Muscle of leg (tissue), 16 donors: ENCODE results near the gene STIP1. TPM values are rescaled to one million over a fixed set of nuclear protein-coding genes. Genes with fewer than 3 reads are reported as not detected.

Source experiments
- DNase-seq: peaks from one replicate; pipeline ENCODE4 v3.0.0; 2013
- H3K27ac ChIP-seq: one replicate; pipeline ENCODE4 v1.5.1; 2013; ENCODE audit warnings: mild to moderate bottlenecking, low read length, control low read depth
- H3K27me3 ChIP-seq: one replicate; pipeline ENCODE4 v1.6.1; 2013; ENCODE audit warnings: low read length; ENCODE audit not compliant: control insufficient read depth, insufficient read depth
- H3K36me3 ChIP-seq: one replicate; pipeline ENCODE4 v1.6.1; 2013; ENCODE audit warnings: low read length; ENCODE audit not compliant: control insufficient read depth, insufficient read depth
- H3K4me1 ChIP-seq: one replicate; pipeline ENCODE4 v1.6.1; 2013; ENCODE audit warnings: low read length; ENCODE audit not compliant: control insufficient read depth, insufficient read depth
- H3K4me3 ChIP-seq: one replicate; pipeline ENCODE4 v1.5.1; 2013; ENCODE audit warnings: low read length, control low read depth
- H3K9me3 ChIP-seq: replicated peaks from 2 replicates; pipeline ENCODE4 v1.6.1; 2013; ENCODE audit warnings: low read depth, low read length; ENCODE audit not compliant: control insufficient read depth
- WGBS: methylation state at CpG from one replicate; pipeline ENCODE4 v1.1.5; 2013; ENCODE audit warnings: missing lambda C conversion rate; ENCODE audit not compliant: insufficient coverage; 5-methylcytosine and 5-hydroxymethylcytosine counted together
- long read RNA-seq, 11 donors: transcript quantifications; one replicate each; lab custom pipeline, GENCODE V29; 2026
- polyA plus RNA-seq, 8 donors: library from polyadenylated mRNA; unstranded; fragments of 120-200 nt; gene quantifications; one replicate each; pipeline versions ENCODE4 v1.2.1 to v1.2.3, GENCODE V29; 2013; ENCODE audit warnings: inconsistent platforms in 1 of 8, low replicate concordance in 1 of 8; ENCODE audit not compliant: insufficient read length in 8 of 8, insufficient read depth in 1 of 8
- total RNA-seq: library from RNA; stranded (reverse); fragments of 120-200 nt; gene quantifications from one replicate; pipeline ENCODE4 v1.2.4, GENCODE V29; 2013

The STIP1 gene
- total RNA-seq (90.7 TPM), polyA plus RNA-seq (100 to 1,000 TPM; 120 to 141 (median 128) TPM)
- long read RNA-seq, donor 1, transcript STIP1-201 (14 exons, 2,196 nt) = major isoform, 6 of 13 reads
- long read RNA-seq, donor 1, partial matches to known transcripts = 6 of 13 reads
- long read RNA-seq, donor 1, other reads (novel, unspliced or antisense) = 0 of 13 reads
- long read RNA-seq, donor 2, partial matches to known transcripts = 0 of 2 reads
- long read RNA-seq, donor 2, other reads (novel, unspliced or antisense) = 0 of 2 reads
- long read RNA-seq, donor 3, transcript STIP1-201 (14 exons, 2,196 nt) = major isoform, 11 of 37 reads
- long read RNA-seq, donor 3, partial matches to known transcripts = 23 of 37 reads
- long read RNA-seq, donor 3, other reads (novel, unspliced or antisense) = 0 of 37 reads
- long read RNA-seq, donor 4, transcript STIP1-201 (14 exons, 2,196 nt) = major isoform, 5 of 22 reads
- long read RNA-seq, donor 4, transcript STIP1-211 (5 exons, 772 nt) = major isoform, 5 of 22 reads
- long read RNA-seq, donor 4, partial matches to known transcripts = 11 of 22 reads
- long read RNA-seq, donor 4, other reads (novel, unspliced or antisense) = 0 of 22 reads
- long read RNA-seq, donor 5, transcript STIP1-206 (5 exons, 582 nt) = minor isoform, 5 of 76 reads
- long read RNA-seq, donor 5, transcript STIP1-201 (14 exons, 2,196 nt) = major isoform, 15 of 76 reads
- long read RNA-seq, donor 5, partial matches to known transcripts = 50 of 76 reads
- long read RNA-seq, donor 5, other reads (novel, unspliced or antisense) = 0 of 76 reads
- long read RNA-seq, donor 6, transcript STIP1-201 (14 exons, 2,196 nt) = major isoform, 19 of 55 reads
- long read RNA-seq, donor 6, partial matches to known transcripts = 27 of 55 reads
- long read RNA-seq, donor 6, other reads (novel, unspliced or antisense) = 0 of 55 reads
- long read RNA-seq, donor 7, transcript STIP1-201 (14 exons, 2,196 nt) = major isoform, 6 of 49 reads
- long read RNA-seq, donor 7, partial matches to known transcripts = 40 of 49 reads
- long read RNA-seq, donor 7, other reads (novel, unspliced or antisense) = 0 of 49 reads
- long read RNA-seq, donor 8, transcript STIP1-201 (14 exons, 2,196 nt) = major isoform, 5 of 13 reads
- long read RNA-seq, donor 8, partial matches to known transcripts = 5 of 13 reads
- long read RNA-seq, donor 8, other reads (novel, unspliced or antisense) = 0 of 13 reads
- long read RNA-seq, donor 9, partial matches to known transcripts = 50 of 57 reads
- long read RNA-seq, donor 9, other reads (novel, unspliced or antisense) = 0 of 57 reads
- long read RNA-seq, donor 10, transcript STIP1-201 (14 exons, 2,196 nt) = minor isoform, 6 of 36 reads
- long read RNA-seq, donor 10, transcript STIP1-211 (5 exons, 772 nt) = major isoform, 7 of 36 reads
- long read RNA-seq, donor 10, partial matches to known transcripts = 19 of 36 reads
- long read RNA-seq, donor 10, other reads (novel, unspliced or antisense) = 0 of 36 reads
- long read RNA-seq, donor 11, transcript STIP1-201 (14 exons, 2,196 nt) = major isoform, 6 of 312 reads
- long read RNA-seq, donor 11, partial matches to known transcripts = 276 of 312 reads
- long read RNA-seq, donor 11, other reads (novel, unspliced or antisense) = 25 of 312 reads

DNA sequence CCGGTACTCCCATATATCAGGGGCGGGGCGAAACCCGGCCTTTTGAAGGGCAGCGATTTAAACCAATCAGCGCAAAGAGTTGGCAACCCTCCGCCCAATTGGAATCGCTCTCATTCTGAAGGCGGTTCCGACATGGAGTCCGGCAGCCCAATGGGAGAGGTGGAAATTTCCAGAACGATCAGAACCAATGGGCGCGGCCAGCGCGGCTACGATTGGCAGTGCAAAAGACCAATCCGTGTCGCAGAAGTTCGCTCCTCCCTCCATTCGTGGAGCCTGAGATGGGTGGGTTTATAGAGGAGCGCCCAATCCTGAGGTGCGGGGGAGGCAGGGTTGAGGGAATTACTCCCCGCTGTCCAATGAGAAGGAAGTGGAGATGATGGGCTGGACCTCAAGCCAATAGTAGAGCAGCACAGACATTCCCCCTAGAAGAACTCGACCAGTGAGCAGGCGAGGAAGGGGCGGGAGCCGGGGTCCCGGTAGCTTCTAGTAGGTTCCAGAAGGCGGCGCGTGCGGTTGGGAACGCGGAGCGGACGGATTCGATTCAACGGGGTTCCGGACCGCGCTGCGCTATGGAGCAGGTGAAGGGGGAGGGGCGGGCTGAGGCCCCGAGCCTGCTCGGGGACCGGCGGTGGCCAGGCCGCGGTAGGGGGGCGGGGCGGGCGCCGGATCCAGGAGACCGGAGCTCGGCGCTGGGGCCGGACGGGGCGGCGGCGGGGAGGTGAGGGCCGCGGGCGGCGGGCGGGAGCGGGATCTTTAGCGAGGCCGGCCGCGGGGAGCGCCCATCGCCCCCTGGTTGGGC lies at the start of gene STIP1:
TSS of gene STIP1 (plus strand) at position 479 of the 799 bp plus-strand sequence. CDS start at position 570, 91 bp downstream.
- peak within 1 kb of the TSS; percentile 97 for H3K27ac ChIP-seq
- peaks cover 11% of the 10 kb centered on the region for H3K36me3 ChIP-seq
- H3K9me3 ChIP-seq = no peaks in the 10 kb centered on the region
- H3K4me1 ChIP-seq = peaks cover 34% of the 10 kb centered on the region
- peak; percentile 100 for DNase-seq
- H3K27me3 ChIP-seq = no peaks in the 10 kb centered on the region
- peak within 1 kb of the TSS; percentile 52 for H3K4me3 ChIP-seq
- under 1% methylated on average over 67 of the region's 74 CpGs for WGBS

DNA sequence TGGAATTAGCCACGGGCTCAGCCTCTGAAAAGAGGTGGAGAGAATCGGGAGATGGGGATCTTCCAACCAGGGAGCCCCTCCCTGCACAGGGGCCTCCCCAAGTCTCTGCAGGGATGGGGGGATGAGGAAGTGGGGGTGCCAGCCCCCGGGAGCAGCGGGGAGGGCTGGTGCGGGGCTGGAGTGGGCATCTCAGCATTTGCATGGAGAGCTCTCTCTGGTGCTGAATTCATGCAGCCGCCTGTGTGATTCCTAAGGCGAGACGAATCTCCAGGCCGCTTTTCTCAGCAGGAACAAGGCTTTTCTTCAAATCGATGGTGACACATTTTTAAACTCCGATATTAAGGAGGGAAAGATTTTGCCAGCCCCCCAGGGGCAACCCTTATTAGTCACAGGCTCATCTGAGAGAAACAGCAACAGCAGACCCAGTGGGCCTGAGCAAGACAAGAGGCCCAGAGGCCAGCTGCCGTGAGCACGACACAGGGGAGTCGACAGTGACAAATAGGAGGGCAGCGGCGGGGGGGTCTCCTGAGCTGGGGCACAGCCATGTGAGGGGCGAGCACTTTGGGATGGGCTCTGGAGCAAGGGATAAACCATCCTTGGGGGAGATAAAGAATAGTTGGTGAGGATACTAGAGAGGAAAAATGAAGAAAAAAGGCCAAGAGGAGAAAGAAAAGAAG lies 49.1 kb upstream of the STIP1 start:
- Histone ChIP-seq H3K9me3 (no peaks in the 10 kb centered on the region), H3K27me3 (no peaks in the 10 kb centered on the region), H3K36me3 (peaks cover 3% of the 10 kb centered on the region), H3K4me3 (no peak overlapping the region), H3K4me1 (peaks cover 50% of the 10 kb centered on the region), H3K27ac (no peak overlapping the region)
- no peak for DNase-seq
- WGBS = 43% methylated on average over 9 of the region's 17 CpGs

DNA sequence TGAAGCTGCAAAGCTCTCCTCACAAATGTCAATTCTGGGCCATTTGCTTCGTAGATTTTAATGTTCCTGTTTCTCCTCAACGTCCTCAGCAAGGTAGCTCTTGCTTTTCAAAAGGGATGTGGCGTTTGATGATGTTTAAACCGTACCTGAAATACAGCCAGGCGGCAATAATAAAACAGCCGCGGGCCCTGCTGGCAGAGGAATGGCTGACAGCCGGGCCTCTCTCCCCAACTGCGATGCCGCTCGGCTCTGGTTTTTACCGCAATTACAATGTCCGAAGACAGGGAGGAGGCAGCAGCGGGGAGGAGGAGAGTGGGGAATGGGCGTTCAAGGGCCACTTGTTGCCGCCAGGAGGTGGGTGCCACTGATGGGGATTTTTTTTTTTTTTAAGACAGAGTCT lies 47.6 kb upstream of the STIP1 start:
- DNase-seq = no peak
- Histone ChIP-seq H3K9me3 (no peaks in the 10 kb centered on the region), H3K4me1 (peaks cover 35% of the 10 kb centered on the region), H3K36me3 (peaks cover 3% of the 10 kb centered on the region), H3K4me3 (no peak overlapping the region), H3K27ac (no peak overlapping the region), H3K27me3 (no peaks in the 10 kb centered on the region)
- WGBS = 70% methylated on average over 13 of the region's 16 CpGs

DNA sequence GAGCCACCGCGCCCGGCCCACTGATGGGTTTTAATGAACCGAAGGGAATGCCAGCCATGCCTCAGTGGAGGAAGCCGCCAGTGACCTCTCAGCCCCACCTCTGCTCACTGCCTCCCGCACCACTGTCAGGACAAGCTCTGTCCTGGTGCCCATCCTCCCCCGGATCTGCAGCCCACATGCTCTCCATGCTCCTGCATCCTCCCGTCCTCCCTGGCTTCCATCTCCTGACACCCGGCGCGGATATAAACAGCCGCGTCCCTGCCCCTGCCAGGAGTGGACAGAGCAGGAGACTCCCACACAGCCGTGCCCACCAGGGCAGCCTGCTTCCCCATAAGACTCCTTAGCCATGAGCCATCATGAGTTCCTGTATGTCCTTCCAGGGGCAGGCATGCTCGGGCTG lies 46.9 kb upstream of the STIP1 start:
- Histone ChIP-seq H3K27me3 (no peaks in the 10 kb centered on the region), H3K9me3 (no peaks in the 10 kb centered on the region), H3K36me3 (peaks cover 3% of the 10 kb centered on the region), H3K27ac (no peak overlapping the region), H3K4me1 (peaks cover 29% of the 10 kb centered on the region), H3K4me3 (no peak overlapping the region)
- no peak for DNase-seq
- WGBS = 71% methylated on average over 13 of the region's 15 CpGs

DNA sequence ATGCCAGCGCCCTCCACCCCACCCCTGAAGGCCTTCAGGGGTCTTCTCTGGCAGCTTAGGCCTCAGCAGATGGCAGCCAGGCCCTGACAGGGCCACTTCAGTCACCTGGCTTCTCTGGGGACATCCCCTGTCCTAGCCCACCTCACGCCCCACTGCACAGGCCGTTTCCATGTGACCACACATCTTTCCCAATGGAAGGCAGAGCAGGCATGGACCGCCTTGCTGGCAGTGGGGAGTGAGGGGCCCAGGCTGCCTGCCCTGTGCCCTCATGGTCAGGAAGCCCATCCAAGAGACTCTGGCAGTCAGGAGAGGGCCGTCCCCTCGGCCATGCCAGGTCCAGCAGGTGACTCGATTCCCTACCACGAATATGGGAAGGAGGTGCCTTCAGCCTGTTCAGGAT lies 45.9 kb upstream of the STIP1 start:
- no peaks in the 10 kb centered on the region for H3K27me3 ChIP-seq

DNA sequence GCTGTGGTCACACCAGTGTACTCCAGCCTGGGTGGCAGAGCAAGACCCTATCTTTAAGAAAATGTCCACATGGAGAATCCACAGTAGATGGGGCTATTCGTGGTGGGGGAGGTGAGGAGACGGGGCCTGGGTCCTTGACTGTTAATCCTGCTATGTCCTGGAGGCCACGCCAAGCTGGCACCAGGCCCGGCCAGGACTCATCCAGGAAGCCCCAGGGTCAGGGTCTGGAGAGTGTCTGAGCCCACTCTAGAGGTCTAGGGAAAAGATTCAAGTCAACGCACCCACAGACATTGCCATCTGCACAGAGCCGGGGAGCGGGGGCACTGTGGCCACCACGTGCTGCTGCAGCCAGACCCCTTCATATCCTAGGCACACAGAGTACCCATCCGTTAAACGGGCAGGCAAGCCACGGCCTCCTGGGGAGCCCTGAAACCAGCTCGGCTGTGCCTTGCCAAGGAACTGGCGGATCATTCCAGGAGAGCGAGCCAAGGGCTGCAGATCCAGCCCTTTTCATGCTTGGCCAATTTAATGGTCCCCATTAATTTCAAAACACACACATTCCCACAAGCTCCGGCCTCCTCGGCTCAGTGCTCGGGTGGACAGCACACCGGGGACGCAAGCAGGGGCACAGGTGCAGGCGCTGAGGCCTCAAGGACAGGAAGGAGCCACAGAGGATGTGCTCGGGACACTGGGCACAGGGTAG lies 44.7 kb upstream of the STIP1 start:
- peaks cover 17% of the 10 kb centered on the region for H3K4me1 ChIP-seq
- H3K27me3 ChIP-seq = no peaks in the 10 kb centered on the region
- WGBS = 58% methylated on average over 19 of the region's 21 CpGs
- H3K27ac ChIP-seq = no peak overlapping the region
- no peak overlapping the region for H3K4me3 ChIP-seq
- peaks cover 3% of the 10 kb centered on the region for H3K36me3 ChIP-seq
- DNase-seq = peak; percentile 36
- H3K9me3 ChIP-seq = no peaks in the 10 kb centered on the region

More for the DNA sequence above, 45.9 kb upstream of the STIP1 start:
- peaks cover 23% of the 10 kb centered on the region for H3K4me1 ChIP-seq
- no peaks in the 10 kb centered on the region for H3K9me3 ChIP-seq
- 84% methylated on average over 8 of the region's 8 CpGs for WGBS
- DNase-seq = no peak
- no peak overlapping the region for H3K4me3 ChIP-seq
- H3K36me3 ChIP-seq = peaks cover 3% of the 10 kb centered on the region
- no peak overlapping the region for H3K27ac ChIP-seq

DNA sequence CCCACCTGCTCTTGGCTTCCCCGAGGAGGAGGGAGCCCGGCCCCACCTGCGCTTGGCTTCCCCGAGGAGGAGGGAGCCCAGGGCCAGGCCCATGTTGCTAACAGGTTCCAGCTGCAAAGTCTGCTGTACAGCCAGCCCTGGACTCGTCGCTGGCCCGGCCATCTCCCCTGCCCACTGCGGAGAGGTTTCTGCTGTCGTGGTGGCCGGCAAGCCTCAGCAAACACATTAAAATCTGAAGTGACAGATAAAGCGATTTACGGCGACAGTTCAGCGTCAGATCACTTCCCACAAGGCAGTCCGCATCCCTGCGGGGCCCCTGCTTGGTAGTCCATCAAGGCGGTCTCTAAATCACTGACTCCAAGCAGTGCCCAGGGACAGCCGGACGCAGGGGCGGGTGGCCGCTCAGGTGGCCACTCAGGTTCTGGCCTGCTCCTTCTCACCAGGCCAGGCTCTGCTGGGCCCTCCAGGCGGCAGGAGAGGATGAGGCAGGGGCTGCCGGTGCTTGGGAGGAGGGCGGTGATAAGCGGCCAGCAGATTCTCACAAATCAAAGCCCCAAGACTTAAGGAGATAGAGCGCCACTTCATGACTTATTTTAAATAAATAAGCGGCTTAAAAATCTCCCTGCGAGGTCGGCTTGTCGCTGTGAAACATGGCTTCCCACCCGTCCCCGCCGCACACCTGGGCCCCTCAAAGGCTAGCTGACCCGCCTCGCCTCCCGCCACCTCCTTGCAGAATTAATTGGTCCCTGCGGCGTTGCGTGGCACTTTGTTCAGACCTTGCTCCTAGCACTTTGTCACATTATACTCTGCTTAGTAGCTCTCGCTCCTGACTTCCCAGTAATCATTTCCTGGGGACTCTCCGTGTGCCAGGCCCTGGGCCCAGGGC lies 41.1 kb upstream of the STIP1 start:
- H3K4me1 ChIP-seq = peaks cover 31% of the 10 kb centered on the region
- H3K4me3 ChIP-seq = no peak overlapping the region
- no peak overlapping the region for H3K27ac ChIP-seq
- WGBS = 77% methylated on average over 34 of the region's 41 CpGs
- no peaks in the 10 kb centered on the region for H3K27me3 ChIP-seq
- no peaks in the 10 kb centered on the region for H3K9me3 ChIP-seq
- no peak for DNase-seq
- H3K36me3 ChIP-seq = peaks cover 5% of the 10 kb centered on the region
